Mammary epithelial cell (primary cell): ENCODE results near the gene EML3.

Source experiments
- EZH2 ChIP-seq: IDR thresholded peaks from 2 replicates; pipeline ENCODE4 v1.6.1; 2012; ENCODE audit warnings: low read length, inconsistent platforms, borderline replicate concordance
- TF ChIP-seq, protein P1 (sequence below), 2 donors: IDR thresholded peaks in 1 of 2; conservative IDR thresholded peaks in 1 of 2; 2 replicates each; pipeline ENCODE4 v1.5.1; 2011 to 2012; ENCODE audit warnings: inconsistent platforms in 2 of 2, low read length in 2 of 2, mild to moderate bottlenecking in 2 of 2, control low read depth in 1 of 2, low read depth in 1 of 2; ENCODE audit not compliant: insufficient read depth in 1 of 2; ENCODE audit errors: extremely low read depth in 1 of 2

DNA sequence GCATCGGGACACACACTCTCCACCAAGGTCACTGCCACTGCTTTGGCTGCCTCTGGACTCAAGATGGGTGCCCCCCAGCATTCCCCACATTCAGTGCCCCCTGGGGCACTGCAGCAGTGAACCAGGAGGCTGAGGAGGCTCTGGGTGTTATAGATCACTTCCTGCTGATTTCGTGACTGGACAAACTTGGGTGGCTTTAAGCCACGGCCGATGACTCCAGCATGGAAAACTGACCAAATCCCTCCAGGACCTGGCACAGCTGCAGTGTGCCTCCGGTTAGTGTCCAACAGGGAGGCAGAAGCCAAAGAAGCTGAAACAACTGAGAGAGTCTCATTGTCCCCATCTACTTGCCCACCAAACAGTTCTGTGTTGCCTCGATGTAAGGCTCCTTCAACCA, 35.0 kb upstream of the EML3 start:
- no peak for TF ChIP-seq EZH2
- TF ChIP-seq, protein P1, sequence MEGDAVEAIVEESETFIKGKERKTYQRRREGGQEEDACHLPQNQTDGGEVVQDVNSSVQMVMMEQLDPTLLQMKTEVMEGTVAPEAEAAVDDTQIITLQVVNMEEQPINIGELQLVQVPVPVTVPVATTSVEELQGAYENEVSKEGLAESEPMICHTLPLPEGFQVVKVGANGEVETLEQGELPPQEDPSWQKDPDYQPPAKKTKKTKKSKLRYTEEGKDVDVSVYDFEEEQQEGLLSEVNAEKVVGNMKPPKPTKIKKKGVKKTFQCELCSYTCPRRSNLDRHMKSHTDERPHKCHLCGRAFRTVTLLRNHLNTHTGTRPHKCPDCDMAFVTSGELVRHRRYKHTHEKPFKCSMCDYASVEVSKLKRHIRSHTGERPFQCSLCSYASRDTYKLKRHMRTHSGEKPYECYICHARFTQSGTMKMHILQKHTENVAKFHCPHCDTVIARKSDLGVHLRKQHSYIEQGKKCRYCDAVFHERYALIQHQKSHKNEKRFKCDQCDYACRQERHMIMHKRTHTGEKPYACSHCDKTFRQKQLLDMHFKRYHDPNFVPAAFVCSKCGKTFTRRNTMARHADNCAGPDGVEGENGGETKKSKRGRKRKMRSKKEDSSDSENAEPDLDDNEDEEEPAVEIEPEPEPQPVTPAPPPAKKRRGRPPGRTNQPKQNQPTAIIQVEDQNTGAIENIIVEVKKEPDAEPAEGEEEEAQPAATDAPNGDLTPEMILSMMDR (conservative IDR thresholded peaks at IDR 0.05 in 1 of 2, IDR thresholded peaks at IDR 0.05 in 1 of 2; ENCODE audit: extremely low read depth in 1 of 2, insufficient read depth in 1 of 2, low read depth in 1 of 2, low read length in 2 of 2) = no peak
